ENCODE measurements around the gene BCKDHB.
"Not testable (repeated sequence)": the region's sequence is repeated elsewhere in the genome, so short reads cannot be mapped to it uniquely, and the experiment has no call there.

The BCKDHB gene

DNA sequence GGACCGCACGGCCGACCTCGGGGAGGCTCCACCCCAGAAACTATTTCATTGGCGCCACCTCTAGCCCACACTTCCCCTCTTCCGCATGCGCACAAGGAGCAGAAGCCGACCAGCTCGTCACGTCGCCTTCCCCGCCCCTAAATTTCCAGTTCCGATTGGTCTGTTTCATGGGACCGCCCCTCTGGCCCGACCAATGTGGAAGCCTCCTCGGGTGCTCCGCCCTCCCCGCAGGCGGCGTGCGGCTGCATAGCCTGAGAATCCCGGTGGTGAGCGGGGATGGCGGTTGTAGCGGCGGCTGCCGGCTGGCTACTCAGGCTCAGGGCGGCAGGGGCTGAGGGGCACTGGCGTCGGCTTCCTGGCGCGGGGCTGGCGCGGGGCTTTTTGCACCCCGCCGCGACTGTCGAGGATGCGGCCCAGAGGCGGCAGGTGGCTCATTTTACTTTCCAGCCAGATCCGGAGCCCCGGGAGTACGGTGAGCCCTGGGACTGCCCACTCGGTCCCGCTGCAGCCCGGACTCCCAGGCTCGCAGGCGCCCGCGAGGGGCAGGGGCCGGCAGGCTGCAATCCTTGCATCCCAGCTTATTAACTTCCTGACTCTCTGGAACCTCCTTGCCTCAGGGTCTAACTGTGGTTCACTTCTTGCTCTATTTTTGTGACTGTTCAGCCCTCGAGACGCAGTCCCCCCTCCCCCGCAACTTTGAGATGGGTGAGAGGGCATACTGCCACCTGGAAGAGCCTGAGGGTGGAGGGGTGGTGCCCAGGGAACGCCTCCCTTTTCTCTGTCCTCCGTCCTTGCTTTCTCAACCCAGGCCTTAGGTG lies at the start of gene BCKDHB:
Gene BCKDHB, plus strand, starts transcription at position 254 of the 818 bp plus-strand sequence. Its CDS starts 23 bp downstream, at position 277.
- peak; percentile 96 for DNase-seq (ENCODE audit: low read depth)

GRCh38 chr6:80060774-80061173 lies 45.7 kb upstream of the BCKDHB start:
- no peak for DNase-seq (ENCODE audit: low read depth)

DNA sequence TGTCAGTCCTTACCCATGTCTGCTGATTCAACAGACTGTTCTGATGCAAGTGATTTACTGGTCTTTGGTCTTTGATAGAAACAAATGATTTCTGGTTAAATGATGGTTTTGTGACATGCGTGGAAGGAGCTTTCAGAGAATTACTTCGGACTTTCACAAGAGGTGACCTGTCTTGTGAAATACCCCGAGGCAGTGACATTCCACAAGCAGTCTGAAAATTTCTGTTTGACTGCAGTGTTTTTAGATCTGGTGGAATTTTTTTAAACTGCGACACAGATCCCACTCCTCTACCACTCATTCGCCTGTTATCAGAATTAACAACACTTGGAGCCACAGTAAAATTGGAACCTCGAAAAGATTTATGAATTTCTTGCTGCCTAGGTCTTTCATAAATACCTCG lies 38.3 kb upstream of the BCKDHB start:
- not testable (repeated sequence) for DNase-seq (ENCODE audit: low read depth)

DNA sequence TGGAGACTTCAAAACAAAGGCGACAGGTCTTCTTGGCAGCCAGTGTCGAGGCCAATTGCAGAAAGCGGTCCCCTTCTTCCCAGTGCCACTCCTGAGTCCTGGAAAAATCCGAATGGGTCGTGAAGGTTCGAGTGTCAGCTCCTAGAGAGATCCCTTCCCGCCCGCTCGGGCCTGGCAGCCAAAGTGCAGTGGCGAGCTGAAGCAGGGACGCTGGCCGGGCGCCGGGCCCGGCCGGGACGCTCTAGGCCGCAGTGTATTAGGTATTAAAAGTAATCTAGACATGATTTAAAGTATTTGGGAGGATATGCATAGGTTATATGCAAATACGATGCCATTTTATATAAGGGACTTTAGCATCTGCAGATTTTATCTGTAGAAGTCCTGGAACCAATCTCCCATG lies 36.0 kb upstream of the BCKDHB start:
- DNase-seq (ENCODE audit: low read depth), result not testable (repeated sequence)

DNA sequence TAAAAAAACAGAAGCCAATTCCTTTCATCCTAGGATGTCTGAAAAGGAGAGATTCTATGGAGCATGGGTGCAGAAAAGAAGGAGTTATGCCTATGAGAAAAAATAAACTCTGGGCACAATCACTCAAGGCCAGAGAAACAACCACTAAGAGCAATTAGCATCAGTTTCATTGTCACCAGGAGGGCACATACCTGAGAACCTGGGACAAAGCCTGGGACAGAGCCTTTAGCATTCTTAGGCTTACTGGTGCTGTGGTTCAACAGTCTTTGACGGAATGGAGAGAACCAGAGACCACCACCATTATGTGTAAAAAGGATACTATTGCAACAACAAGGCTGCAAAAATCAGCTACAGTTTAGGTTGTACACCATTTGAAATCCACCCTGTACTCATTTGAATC lies 29.4 kb upstream of the BCKDHB start:
- no peak for DNase-seq (ENCODE audit: low read depth)

GRCh38 chr6:80088637-80089036 lies 17.8 kb upstream of the BCKDHB start:
- DNase-seq (ENCODE audit: low read depth), result no peak

DNA sequence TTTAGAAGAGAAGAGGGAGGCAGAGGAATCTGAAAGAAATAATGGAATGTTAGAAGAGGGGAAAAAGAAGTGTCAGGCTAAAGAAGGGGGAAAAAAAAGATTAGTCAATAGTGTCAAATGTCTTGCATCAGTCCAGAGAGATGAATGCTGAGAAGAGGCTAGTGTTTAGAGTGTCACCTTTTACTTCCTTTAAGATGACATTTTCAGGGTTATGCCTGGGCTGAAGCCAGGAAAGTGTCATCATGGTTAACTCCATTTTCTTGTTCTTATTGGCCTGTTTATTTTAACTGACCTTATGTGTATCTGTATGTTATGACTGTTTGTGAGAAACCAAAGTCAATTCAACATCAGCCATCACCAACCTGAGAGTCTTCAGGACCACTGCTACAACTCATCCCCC lies 15.0 kb upstream of the BCKDHB start:
- DNase-seq (ENCODE audit: low read depth), result no peak

- DNase-seq (ENCODE audit: low read depth), result no peak
Measured at GRCh38 chr6:80094017-80094416, 12.5 kb upstream of the BCKDHB start.

DNA sequence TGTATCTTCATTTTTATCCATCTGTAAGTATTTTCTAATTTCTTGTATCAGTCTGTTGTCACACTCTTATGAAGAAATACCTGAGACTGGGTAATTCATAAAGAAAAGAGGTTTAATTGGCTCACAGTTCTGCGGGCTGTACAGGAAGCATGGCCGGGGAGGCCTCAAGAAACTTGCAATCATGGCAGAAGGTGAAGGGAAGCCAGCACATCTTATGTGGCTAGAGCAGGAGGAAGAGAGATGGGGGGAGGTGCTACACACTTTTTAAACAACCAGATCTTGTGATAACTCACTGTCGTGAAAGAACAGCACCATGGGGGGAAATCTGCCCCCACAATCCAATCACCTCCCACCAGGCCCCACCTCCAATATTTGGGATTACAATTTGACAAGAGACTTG lies 10.9 kb upstream of the BCKDHB start:
- DNase-seq (ENCODE audit: low read depth), result no peak

DNA sequence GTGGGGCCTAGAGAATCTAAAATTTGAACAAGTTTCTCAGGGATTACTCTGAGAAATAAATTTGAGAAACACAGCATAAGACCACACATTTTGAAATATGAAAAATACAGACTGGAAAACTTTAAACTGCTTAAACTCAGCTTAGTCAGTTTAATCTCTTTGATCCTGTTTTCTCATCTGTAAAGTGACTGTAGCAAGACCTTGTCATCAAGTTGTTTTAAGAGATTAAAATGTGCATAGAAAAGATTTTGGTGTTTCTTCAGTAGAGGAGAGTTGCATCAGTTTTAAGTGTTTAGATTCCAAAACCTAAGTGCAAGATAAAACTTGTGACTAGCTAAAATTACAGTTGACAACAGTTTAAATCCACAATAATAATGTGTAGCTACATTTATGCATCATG lies 8.1 kb upstream of the BCKDHB start:
- DNase-seq (ENCODE audit: low read depth), result no peak

DNA sequence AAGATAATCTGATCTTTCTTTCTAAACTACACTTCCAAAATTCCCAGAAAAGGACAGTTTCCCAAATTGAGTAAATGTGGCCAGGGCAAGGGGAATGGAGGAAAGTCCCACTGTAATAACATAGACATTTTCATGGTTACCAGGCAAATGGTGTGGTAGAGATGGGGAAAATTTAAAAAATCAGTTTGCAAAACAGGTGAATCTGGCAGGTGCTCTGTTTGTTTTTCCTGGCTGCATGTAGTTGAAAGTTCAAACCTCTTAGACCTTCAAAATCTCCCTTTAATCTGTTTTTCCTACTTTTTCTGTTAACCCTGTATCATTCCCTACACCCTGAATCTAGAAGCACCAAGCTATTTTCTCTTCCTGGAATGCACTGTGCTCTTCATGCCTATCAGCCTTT lies 2.0 kb upstream of the BCKDHB start:
- DNase-seq (ENCODE audit: low read depth), result no peak

DNA sequence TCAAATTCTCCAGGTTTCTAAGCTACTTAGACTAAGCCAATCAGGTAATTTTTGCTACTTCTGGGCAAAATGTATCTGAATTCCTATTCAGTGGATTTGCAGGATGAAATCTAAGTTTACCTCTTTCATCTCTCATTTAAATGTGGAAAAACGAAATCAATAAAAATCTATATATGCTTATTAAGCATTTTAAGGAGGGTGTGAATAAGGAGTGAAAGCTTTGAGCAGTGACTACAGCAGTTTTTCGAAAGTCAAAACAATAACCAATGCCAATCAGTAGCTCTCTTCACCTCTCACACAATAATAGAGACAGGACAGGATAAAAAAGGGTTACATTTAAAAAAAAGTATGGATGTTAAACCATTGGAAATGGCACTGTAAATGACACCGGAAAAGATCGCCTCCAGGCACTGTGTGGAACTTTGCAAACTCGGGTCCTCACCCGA lies 476 bp upstream of the BCKDHB start:
- no peak for DNase-seq (ENCODE audit: low read depth)

DNA sequence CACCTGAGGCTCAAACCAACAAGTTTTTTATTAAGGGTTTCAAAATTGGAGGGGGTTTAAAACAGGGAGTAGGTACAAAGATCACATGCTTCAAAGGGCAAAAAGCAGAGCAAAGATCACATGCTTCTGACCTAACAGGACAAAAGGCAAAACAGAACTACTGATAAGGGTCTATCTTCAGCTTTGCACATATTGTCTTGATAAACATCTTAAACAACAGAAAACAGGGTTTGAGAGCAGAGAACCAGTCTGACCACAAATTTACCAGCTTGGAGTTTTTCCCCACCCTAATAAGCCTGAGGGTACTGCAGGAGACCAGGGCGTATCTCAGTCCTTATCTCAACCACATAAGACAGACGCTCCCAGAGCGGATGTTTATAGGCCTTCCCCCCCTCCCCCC lies 16.1 kb downstream of the BCKDHB start:
- DNase-seq (ENCODE audit: low read depth), result not testable (repeated sequence)

- no peak for DNase-seq (ENCODE audit: low read depth)
Measured at GRCh38 chr6:80126657-80127345, 20.3 kb downstream of the BCKDHB start.

DNA sequence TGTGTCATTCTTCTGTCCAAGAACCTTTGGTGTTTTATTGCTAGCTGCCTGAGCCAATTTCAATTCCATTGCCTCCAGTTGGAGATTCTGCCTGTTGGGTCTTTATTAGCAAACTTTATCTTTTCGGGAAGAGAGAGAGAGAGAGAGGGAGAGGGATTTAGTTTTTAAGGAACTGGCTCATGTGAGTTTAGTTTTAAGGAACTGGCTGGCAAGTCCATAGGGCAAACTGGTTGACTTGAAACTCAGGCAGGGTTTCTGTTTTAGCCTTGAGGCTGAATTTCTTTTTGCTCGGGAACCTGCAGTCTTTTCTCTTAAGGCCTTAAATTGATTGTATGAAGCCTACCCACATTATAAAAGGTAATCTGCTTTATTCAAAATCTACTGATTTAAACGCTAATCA lies 23.0 kb downstream of the BCKDHB start:
- DNase-seq (ENCODE audit: low read depth), result no peak

DNA sequence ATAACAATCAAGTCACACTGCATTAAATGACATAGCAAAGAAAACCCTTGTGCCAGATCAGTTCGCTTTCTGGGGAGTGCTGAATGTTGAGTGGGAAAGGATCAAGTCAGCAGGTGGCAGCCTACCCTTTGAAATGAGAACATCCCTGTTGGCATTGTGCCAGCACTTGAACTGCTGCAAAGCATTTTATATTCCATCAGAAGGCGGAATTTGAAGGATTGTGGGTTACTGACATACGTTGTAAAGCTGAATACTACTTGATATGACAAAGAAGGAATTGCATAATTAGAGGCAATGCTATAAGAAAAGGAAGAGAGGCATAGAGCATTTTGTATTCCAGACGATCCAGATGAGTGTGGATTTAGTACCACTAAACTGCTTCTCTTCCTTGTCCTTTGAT lies 26.5 kb downstream of the BCKDHB start:
- DNase-seq (ENCODE audit: low read depth), result no peak

DNA sequence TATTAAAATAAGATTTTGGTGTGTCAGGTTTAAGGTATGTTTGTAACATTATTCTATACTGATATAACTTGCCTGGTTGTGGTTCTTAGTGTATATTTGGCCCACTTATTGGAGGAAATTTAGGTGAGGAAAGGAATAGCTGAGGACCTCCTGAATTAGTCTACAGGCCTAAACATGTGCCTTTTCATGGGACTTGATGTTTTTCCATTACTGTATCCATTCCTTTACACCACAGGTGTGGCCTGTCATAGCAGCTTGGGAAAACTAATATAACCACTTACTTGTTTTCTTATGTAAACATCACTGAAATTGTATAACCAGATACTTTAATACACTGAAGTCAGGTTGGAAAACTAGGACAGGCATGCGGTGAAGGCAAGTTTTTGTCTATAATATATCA lies 27.6 kb downstream of the BCKDHB start:
- DNase-seq (ENCODE audit: low read depth), result no peak

DNA sequence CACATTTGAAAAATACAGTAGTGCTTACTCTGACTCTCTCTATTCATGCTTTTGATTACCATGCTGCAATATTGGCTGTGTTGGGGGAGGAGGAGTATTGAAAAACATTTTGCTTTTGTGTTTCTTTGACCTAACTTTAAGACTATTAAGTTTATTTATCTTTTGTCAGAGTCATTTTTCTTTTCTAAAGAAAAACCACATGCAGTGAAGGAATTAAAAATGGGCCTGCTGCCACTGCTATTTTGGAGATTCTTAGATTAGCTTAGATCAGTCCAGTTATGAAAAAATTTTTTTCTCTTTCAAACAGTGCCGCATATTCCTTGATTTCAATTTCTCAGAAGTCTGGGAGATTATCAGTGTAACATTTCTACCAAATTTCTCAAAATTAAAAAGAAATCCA lies 36.1 kb downstream of the BCKDHB start:
- no peak for DNase-seq (ENCODE audit: low read depth)

DNA sequence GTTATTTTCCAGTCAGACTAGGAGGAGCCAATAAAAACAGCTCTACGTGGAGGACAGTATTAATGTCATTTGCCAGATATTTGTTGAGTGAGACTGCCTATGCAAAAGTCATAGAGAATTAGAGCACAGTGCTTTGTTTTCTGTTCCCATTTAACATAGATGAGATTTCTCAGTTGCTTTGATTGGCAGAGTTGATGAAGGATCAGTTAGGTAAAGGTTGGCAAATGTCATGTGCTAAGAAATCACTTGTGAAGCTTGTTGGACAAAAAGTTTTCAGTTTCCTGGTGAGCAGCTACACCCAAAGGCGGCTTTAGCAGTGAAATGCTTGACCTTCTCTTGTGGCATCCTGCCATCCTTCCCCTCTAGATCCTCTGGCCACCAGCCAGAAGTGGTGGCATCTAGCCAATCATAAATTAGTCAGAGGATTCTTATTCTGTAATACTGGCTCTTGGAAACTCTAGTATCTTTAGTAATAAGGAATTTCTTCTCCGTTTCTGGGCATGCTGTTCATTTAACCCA lies 37.0 kb downstream of the BCKDHB start:
- no peak for DNase-seq (ENCODE audit: low read depth)

- DNase-seq (ENCODE audit: low read depth), result no peak
Measured at GRCh38 chr6:80144753-80145315, 38.4 kb downstream of the BCKDHB start.

DNA sequence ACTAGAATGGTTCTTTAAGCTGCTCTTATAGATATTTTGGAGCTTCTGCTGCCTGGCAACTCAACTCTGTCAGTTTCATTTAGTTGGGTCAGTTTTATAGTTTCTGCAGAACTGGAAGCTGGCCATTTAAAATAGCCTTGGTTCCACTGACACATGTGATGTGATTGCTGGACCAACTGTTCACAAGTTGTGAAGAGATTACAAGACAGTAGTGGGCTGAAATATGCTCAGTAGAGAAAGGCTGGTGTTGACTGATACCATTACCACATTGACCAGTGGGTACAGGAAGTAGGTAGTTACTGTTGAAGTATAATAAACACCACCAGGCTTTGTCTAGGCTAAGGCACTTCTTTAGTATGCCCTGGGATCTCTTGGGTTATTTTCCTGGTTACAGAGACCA lies 39.0 kb downstream of the BCKDHB start:
- no peak for DNase-seq (ENCODE audit: low read depth)

DNA sequence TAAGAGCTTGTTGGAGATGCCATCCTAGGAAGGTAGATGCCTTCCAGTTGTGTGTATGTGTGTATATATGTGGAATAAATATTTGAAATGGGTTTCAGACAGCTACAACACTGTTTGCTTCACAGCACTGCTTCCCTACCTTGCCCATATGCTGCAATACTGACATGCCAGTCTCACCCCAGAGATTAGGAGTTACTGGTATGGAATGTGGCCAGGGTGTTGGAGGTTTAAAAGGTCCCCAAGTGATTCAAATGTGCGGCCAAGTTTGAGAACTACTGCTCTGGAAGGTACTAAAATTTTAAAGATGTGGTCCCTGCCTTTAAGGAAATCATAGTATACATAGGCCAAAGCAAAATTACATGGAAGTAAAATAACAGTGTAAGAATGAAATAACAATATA lies 39.5 kb downstream of the BCKDHB start:
- DNase-seq (ENCODE audit: low read depth), result no peak

DNA sequence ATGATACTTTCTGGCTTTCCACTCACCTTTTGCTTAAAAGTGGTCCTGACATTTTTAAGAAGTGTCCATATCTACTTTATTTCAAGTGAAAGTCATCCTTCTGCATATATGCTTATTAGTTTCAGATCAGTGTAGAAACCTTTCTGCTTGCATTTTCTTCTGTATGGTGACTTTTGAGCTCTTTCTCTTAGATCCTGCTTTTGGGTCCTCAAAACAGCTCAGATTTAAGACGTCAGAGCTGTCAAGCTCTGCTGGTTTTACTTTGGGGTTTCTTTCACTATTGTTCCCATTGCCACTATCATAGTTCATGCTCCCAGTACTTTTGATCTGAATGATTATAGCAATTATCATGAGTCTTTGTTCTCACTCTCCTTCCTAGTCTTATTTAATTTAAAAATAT lies 41.7 kb downstream of the BCKDHB start:
- no peak for DNase-seq (ENCODE audit: low read depth)

Measured in T-helper 22 cell (primary cell).